NCI-H1436 (cell line): Measurements from ENCODE around the gene RFTN1.

ENCODE experiments used
- DNase-seq: peaks from one replicate; lab custom pipeline; 2025; lab: John Stamatoyannopoulos, UW

RFTN1 gene

DNA sequence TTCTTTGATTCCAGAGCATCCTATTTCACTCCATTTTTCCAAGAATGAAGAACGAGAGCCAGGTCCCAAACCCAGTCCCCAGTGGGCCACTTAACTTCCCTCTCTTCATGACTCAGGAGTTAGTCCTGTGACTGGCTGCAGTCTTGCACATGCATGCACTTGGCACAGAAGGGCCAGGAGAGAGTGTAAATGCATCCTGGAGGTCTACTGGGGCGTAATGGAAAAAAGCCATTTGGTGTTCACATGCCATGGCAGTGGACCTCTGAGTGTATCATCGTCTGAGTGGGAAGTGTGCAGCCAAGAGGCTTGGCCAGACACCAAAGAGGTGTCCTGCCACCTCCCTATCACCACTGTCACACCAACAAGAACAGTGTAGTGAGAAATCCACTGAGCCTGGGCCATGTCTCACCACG is 15.1 kb upstream of the RFTN1 start:
- DNase-seq, result no peak

DNA sequence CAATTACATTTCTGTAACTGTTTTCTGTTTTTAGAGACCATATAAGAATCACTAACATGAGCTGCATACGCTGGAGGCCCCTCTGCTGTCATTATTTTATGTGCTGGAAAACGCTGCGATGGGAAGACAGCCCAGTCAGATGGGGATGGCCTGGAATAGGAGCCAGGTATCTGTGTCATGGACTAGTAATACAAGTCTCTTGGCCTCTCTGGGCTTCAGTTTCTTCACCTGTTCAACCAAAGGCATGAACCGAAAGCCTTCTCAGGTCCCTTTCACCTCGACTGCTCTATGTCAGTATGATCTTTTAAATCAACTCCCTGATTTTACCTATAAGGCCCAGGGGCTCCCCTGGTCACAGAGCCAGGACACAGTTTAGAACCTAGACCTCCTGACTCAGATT is 14.6 kb upstream of the RFTN1 start:
- DNase-seq, result no peak

DNA sequence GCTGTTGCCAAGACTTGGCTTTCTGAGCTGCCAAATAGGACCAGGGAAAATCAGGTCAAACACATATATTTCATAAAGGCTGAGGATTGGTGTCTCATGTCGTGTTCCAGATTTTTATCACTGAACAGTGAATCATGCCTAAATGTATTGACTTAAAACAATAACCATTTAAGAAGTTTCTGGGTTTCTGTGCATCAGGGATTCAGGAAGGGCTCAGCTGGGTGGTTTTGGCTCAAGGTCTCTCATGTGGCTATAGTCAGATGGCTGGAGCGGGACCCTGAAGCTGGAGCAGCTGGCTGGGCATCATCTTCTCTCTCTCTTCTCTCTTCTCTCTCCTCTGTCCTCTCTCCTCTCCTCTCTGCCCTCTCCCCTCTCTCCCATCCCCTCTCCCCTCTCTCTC is 10.7 kb upstream of the RFTN1 start:
- DNase-seq, result no peak

- no peak for DNase-seq
These were observed 10.3 kb upstream of the RFTN1 start for GRCh38 chr3:16523778-16524177.

DNA sequence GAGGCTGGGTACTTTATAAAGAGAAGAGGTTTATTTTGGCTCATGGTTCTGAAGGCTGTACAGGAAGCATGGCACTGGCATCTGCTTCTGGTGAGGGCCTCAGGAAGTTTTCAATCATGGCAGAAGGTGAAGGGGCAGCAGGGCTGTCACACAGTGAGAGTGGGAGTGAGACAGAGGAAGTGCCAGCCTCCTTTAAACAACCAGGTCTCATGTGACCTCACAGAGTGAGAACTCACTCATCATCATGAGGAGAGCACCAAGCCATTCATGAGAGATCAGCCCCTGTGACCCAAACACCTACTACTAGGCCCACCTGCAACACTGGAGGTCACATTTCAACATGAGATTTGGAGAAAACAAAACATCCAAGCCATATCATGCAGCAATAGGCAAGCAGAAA is 9.3 kb upstream of the RFTN1 start:
- DNase-seq, result no peak

GRCh38 chr3:16520970-16521881 is 7.7 kb upstream of the RFTN1 start:
- no peak for DNase-seq

- no peak for DNase-seq
These were observed 6.9 kb upstream of the RFTN1 start for GRCh38 chr3:16520241-16520969.

DNA sequence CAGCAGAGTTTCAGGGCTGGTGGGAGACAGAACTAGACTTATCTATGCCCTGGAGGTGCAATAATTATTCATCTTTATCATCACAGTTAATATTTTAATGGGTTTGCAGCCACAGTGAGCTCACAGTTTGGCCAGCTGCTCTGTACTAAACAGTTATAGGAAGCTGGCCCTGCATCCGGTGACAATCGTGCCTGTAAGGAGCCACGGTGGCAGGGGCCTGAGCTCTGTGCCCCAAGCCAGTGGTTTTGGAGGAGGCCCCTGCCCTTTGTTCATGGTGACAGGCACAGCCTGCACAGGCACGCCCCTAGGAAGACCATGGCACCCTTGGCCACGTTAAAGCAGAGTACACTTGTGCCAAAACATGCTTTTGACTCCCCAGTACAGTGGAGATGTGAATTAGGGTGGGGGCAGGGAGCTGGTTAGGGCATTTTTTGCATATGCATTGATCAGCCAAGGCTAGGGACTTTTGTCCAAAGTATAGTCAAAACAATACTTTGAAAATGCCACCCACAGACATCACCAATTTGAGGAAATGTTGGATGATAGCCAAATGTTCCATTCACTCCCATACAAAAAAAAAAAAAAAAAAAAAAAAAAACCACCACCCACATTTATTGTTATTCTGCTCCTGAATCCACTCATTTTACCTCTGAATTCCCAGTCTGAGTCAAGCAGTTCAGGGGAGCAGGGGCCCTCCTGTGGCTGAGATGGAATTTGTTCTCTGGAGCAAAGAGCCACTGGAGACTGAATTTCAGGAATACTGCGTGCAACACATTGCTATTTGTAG is 3.4 kb upstream of the RFTN1 start:
- no peak for DNase-seq

GRCh38 chr3:16515885-16516420 is 2.5 kb upstream of the RFTN1 start:
- no peak for DNase-seq

- DNase-seq, result no peak
These were observed 1.4 kb upstream of the RFTN1 start for GRCh38 chr3:16514755-16515353.

- DNase-seq, result no peak
These were observed 662 bp upstream of the RFTN1 start for GRCh38 chr3:16514021-16514700.

GRCh38 chr3:16512435-16513140 is 911 bp downstream of the RFTN1 start:
- no peak for DNase-seq

DNA sequence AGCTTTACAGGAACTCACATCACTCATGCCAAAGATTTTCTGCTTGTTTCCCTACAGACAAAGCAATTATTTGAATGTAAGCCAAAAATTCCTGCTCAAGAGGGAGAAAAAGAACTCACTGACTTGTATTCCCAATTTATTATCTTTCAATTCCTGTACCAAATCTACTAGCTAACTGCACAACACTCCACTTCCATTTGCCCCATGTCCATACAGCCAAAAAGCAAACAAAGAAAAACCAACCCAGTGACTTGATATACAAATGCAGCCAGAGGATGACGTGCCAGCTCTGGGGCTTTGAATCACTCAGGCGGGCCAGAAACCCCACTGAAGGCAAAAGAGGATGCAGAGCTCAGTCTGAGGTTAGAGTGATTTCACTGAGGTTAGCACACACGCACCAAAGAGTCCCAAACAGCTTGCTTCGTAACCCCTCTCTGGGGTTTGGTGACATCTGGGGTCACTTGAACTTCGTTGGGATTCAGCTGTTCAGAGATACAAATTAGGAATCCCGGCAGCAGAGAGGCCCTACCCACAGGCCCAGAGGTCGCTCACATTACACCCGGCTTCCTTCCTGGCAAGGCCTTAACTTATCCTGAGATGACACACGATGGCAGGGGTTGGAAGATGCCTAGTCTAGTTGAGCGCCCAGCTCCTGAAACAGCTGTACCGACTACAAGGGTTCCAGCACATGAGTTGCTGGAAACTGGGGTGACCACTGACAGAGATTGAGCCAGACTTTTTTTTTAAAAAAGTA is 1.6 kb downstream of the RFTN1 start:
- no peak for DNase-seq

GRCh38 chr3:16510620-16511319 is 2.7 kb downstream of the RFTN1 start:
- DNase-seq, result no peak

DNA sequence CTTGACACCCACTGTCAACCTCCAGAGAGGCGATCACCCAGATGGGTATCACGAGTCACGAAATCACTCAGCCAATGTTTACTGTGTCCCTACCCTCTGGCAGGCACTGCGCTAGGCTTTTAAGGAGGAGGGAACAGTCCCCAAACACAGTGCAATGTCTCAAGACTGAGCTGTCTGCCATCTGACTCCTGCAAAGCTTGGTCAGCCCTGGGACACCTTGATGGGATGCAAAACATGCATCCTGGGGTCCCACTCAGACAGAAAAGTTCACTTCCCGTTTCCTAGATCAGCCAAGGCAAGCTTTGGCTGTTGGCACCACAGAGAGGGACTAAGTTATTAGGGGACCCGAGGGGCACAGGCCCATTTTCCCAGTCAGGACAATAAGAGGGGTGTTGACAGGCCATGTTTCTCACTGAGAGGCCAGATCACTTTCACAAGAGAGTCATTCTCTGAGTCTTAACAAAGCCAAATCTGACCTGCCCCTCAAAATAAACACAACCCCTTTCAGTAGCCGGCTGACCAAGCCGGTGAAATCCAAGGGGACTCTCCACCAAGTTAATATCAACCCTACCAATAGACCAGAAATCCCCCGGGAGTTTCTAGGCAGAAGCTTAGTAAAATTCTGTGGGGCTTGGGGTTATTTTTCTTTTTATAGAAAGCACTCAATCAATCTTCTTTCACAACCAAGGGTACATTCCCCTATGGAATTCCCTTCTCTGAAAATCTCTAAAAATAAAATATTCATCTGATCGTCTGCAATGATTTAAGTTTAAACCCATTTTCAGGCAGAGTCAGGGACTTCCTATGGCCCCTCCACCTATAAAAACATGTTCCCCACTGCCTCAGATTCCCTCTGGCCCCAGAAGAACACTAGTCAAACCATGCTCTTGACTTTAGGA is 3.5 kb downstream of the RFTN1 start:
- no peak for DNase-seq

DNA sequence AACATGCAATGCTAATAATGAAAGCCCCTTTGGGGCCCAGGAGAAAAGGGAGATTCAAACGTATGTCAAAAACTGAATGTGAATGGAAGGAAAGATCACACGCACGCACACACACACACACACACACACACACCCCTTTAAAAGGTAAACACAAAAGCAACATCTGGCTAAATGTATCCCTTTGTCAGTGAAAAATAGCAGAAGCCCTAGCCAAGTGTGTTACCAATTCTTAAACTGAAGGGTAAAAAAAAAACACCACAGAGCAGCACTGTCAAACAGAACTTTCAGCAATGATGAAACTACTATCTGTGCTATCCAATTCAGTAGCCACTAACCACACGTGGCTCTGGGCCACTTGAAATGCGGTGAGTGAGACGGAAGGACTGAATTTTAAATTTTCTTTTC is 4.9 kb downstream of the RFTN1 start:
- no peak for DNase-seq

DNA sequence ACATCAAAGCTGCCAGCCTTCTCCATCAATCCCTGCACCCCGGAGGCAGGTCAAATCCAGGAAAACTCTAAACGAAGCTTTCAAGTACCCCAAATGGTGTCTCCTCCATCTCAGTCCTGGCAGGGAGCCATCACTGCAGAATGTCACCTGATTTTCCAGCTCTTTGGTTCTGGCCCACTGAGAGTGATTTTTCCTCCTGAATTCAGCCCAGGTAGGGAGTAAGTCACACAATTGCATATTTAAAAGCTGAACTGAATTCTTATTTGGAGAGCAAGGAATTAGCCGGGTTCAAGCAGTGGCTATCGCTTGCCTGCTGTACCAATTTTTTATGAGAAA is 5.3 kb downstream of the RFTN1 start:
- no peak for DNase-seq

DNA sequence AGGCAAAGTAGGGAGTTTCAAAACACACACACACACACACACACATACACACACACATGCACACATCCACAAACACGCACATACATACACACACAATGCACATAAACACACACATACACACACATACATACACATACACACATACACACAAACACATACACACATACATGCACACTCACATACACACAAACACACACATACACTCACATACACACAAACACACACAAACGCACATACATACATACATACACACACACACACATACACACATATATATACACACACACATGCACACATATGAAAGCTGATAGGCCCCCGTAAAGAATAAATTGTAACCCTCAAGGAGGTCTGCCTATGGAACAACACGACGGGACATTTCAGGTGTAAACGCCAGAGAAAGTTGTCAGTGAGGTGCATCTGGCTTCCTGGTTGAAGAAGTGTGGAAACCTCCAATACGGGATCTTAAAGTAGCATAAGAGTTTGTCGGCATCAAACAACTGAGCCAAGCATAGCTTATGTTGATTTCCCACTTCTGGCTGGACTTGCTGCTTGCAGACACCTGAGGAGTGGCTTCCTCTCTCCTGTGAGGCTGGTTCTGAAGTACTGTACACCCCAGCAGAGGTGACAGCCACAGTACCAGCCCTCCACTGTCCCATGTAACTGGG is 5.8 kb downstream of the RFTN1 start:
- no peak for DNase-seq
